GM10847 (cell line): ENCODE data around the gene ROPN1L.
A peak's percentile ranks its signal among the peaks of the same experiment; 100 is the strongest.

Experiments used
- POLR2A ChIP-seq: IDR thresholded peaks from 2 replicates; pipeline ENCODE4 v1.6.1; 2011; ENCODE audit not compliant: insufficient read length; ENCODE audit errors: extremely low read depth

ROPN1L gene

DNA sequence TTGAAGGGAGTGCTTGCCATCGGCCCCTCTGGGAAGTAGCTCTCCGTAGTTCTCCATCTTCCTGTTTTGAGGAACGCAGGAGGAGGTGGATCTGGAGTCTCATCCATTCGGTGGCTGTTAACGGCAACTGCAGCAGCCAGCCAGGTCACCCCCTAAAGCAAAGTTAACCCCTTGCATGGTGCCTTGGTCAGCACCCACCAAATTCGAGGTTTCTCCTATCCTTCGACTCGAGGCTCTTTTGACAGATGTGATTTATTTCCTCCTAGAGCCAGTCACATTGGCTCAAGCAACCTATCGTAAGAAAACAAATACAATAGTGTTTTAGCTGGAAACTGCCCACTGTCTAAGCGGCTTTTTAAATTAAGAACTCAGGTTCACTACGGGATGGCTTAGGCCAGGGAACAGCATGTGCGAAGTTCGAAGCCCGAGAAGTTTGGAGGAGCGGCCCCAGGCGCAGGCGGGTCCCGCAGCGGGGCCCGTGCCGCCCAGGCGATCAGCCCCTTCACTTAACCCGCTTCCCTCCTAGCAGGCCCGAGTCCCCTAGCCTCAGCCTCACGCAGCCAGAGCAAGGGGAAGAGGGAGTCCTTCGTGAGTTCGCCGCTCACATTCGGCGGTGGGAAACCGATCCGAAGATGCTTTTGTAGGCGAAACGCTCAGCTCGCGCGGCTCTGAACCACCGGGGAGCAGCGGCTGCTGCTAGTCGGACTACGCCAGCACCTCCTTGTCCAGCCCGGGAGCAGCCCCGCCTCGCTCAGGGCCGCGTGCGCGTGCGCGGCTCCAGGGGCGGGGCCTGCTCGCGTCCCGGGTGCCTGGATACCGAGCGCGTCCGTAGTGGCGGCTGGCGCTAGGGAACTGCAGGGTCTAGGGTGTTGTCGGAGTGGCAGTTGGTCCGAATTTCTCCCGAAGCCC lies at the start of gene ROPN1L:
Gene ROPN1L, plus strand, starts transcription at position 797 of the 909 bp plus-strand sequence. CDS start 289 bp downstream, outside the sequence.
- TF ChIP-seq POLR2A: peak; percentile 39

GRCh38 chr5:10393491-10393890 lies 48.2 kb upstream of the ROPN1L start:
- no peak for TF ChIP-seq POLR2A

GRCh38 chr5:10396552-10396951 lies 45.1 kb upstream of the ROPN1L start:
- TF ChIP-seq POLR2A: no peak

GRCh38 chr5:10399839-10400238 lies 41.8 kb upstream of the ROPN1L start:
- no peak for TF ChIP-seq POLR2A

DNA sequence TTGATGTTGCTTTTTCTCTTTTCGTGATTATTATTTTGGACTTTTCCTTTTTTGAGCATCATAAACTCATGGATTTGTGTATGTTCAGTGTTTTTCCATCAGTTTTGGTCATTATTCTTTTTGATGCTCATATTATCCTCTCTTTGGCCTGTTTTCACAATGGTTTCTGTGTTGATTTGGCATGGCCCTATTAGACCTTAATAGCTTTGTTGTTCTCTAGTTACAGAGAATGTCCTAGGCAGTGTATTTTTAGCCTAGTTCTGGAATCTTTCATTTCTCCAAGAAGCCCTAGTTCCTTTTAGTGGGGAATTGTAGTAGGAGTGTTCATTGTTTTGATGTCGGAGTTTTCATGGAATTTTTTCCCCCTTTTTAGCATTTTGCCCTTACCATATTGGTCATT lies 41.3 kb upstream of the ROPN1L start:
- no peak for TF ChIP-seq POLR2A

DNA sequence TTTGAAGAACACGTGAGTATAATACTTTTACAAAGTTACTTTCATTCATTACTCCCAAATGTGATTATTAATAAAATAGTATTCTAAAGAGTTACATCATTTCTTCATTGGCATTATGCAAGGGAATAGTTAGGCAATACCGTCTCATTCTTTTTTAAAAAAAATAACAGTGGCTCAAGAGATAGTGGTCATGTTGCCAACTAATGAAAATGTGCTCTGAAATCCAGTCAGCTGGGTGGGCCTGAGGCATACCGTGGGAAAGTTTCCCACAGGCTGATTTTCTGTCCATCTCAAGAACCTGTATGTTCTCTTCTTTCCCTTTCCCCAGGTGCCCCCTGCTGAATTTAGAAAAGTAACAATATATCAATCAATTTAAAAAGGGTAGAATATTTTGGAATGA lies 40.8 kb upstream of the ROPN1L start:
- no peak for TF ChIP-seq POLR2A

GRCh38 chr5:10401498-10401897 lies 40.2 kb upstream of the ROPN1L start:
- TF ChIP-seq POLR2A: no peak

DNA sequence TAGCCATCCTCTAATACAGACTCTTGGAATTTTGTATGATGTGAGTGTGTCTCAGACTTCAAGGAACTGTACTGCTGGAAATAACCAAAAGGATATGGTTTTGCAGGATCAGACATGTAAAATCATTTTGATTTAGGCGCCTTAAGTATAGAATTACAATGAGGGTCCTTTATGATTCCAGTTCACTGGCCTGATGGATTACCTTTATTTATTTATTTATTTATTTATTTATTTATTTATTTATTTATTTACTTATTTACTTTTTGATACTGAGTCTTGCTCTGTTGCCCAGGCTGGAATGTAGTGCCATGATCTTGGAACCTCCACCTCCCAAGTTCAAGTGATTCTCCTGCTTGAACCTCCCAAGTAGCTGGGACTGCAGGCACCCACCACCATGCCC lies 37.9 kb upstream of the ROPN1L start:
- TF ChIP-seq POLR2A: no peak

GRCh38 chr5:10406651-10407050 lies 35.0 kb upstream of the ROPN1L start:
- TF ChIP-seq POLR2A: no peak

DNA sequence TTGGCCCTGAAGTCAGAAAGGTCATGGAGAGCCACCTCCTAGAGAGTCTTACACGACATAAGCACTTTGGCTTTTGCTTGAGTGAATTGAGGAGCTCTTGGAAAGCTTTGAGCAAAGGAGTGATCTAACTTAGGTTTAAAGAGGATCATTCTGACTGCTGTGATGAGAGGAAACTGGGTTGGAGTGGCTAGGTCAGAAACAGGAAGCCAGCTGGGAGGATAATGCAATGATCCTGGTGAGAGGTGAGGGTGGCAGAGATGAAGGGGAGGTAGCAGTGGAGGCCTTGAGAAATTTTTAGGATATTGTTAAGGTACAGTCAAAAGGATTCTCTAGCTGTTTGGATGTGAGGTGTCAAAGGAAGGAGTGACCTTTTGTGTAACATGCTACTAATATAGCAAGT lies 32.2 kb upstream of the ROPN1L start:
- no peak for TF ChIP-seq POLR2A

- TF ChIP-seq POLR2A: no peak
Measured at GRCh38 chr5:10410662-10411061, 31.0 kb upstream of the ROPN1L start.

DNA sequence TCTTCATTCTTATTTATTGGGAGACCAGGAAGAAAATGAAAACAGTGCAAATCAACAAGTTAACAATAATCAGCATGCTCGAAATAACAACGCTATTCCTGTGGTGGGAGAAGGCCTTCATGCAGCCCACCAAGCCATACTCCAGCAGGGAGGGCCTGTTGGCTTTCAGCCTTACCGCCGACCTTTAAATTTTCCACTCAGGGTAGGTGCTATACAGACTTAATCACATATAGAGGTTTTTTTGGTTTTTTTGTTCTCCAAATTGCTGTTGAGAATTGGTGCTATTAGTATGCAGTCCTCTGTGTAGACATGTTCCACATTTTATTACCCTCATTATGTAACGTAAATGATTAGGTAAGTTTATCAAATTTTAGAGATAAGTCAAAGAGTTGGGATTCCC lies 30.3 kb upstream of the ROPN1L start:
- TF ChIP-seq POLR2A: no peak

DNA sequence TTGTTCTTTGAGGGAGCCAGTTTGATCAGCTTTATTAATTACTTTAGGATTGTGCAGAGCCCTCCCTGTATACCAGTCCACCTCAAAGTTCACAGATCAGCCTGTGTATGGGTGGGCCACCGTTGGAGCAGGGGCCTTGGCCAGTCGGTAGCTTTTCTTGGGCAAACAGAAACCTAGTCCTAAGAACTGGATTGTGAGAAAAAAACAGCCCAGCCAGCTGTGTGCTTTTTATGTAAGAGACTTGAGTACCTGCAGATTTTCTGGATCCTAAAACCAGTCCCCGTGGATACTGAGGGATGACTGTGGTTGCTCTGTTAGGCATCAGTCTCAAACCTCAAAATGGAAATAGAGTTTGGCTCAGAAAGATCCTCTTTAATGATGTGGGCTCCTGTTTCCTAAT lies 24.8 kb upstream of the ROPN1L start:
- TF ChIP-seq POLR2A: no peak

DNA sequence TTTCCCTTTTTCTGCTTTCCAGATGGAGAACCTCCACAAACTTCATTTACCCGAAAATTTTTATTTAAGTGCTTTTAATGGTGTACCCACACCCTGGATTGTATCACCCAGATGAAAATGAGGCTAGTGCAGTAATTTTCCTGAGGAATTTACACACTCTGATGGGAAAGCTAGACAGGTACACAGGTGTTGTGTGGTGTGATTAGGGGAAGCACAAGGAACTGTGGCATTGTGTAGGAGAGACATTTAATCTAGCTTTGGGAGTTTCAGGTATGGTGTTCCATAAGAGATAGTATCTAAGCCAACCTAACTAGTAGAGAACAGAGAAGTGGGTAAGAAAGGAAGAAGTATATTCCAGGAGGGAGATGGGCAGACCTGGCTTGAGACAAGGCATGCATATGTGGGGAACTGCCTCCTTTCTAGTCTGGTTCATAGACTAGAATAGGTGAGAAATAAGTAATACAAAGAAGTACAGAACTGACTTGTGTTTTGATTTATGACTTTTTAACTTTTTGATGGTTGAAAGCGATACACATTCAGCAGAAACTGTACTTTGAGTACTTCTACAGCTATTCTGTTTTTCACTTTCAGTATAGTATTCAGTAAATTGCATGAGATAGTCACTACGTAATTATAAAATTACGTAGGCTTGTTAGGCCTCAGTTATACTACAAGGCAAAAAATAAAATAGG lies 22.9 kb upstream of the ROPN1L start:
- TF ChIP-seq POLR2A: no peak

DNA sequence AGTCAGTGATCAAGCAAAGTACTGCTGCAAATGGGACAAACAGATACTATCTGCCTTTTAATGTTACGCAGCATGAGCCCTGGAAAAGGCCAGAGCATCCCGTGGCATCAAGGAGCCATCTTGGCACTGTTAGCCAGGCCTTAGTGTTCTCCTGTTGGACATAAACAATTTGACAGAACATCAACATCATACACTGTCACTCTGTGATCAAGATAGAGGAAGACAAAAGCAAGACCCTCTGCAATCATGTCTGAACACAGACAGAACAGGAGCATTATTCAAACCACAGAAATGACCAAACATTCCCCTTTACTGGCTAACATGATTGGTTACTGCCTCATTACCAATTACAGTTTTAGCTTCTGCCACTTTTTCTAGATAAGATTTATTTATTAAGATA lies 21.2 kb upstream of the ROPN1L start:
- TF ChIP-seq POLR2A: no peak

DNA sequence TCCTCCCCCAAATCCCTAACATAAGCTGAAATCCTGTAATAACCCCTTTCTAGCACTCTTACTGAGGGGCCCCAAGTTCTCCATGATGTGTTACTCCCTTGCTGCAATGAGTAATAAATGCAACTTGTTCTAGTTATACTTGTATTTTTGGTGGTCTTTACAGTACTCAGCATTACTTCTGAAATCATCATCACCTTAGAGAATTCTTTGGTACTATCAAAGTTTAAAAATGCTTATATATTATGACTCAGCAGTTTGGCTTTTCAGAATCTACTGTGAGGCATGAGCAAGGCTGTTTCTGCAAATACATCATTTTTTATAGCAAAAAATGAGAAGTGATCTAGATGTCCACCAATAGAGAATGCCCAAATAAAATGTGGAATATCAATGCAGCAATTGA lies 20.7 kb upstream of the ROPN1L start:
- no peak for TF ChIP-seq POLR2A
